Measurements from ENCODE around the gene HAVCR1.
"Not testable (repeated sequence)": the region's sequence is repeated elsewhere in the genome, so short reads cannot be mapped to it uniquely, and the experiment has no call there.

Gene HAVCR1

GRCh38 chr5:157033071-157033583 is 25.8 kb downstream of the HAVCR1 start:
- Histone ChIP-seq H3K4me3 (ENCODE audit: insufficient read length, low read depth) (no peak overlapping the region), H3K9ac (ENCODE audit: insufficient read length, low read depth) (no peak overlapping the region), H3K9me3 (ENCODE audit: insufficient read depth, low read length) (no peaks in the 10 kb centered on the region), H3K27me3 (ENCODE audit: insufficient read depth, insufficient read length) (no peaks in the 10 kb centered on the region), H3K36me3 (ENCODE audit: insufficient read depth, insufficient read length, low read length) (no peaks in the 10 kb centered on the region), H3K4me1 (ENCODE audit: insufficient read depth, insufficient read length) (no peaks in the 10 kb centered on the region)
- no peak for TF ChIP-seq ZNF274 (IDR thresholded peaks at IDR 0.05; ENCODE audit: low read depth, low read length)
- TF ChIP-seq YY1 (IDR thresholded peaks at IDR 0.05; ENCODE audit: insufficient read depth, insufficient read length) = no peak
- TF ChIP-seq SUZ12 (IDR thresholded peaks at IDR 0.05; ENCODE audit: extremely low read depth, insufficient read depth, insufficient read length) = no peak
- no peak for DNase-seq (ENCODE audit: low read depth, low spot score)

- Histone ChIP-seq H3K4me3 (ENCODE audit: insufficient read length, low read depth) (no peak overlapping the region), H3K9me3 (ENCODE audit: insufficient read depth, low read length) (no peaks in the 10 kb centered on the region), H3K4me1 (ENCODE audit: insufficient read depth, insufficient read length) (no peaks in the 10 kb centered on the region), H3K36me3 (ENCODE audit: insufficient read depth, insufficient read length, low read length) (no peaks in the 10 kb centered on the region), H3K27me3 (ENCODE audit: insufficient read depth, insufficient read length) (no peaks in the 10 kb centered on the region), H3K9ac (ENCODE audit: insufficient read length, low read depth) (no peak overlapping the region)
- TF ChIP-seq YY1 (IDR thresholded peaks at IDR 0.05; ENCODE audit: insufficient read depth, insufficient read length) (no peak), SUZ12 (IDR thresholded peaks at IDR 0.05; ENCODE audit: extremely low read depth, insufficient read depth, insufficient read length) (no peak), ZNF274 (IDR thresholded peaks at IDR 0.05; ENCODE audit: low read depth, low read length) (no peak)
- DNase-seq (ENCODE audit: low read depth, low spot score) = no peak
Measured at GRCh38 chr5:157030692-157031091, 28.2 kb downstream of the HAVCR1 start.

GRCh38 chr5:157029457-157029856 is 29.5 kb downstream of the HAVCR1 start:
- TF ChIP-seq SUZ12 (IDR thresholded peaks at IDR 0.05; ENCODE audit: extremely low read depth, insufficient read depth, insufficient read length) = no peak
- no peak for TF ChIP-seq YY1 (IDR thresholded peaks at IDR 0.05; ENCODE audit: insufficient read depth, insufficient read length)
- no peak for TF ChIP-seq ZNF274 (IDR thresholded peaks at IDR 0.05; ENCODE audit: low read depth, low read length)
- no peaks in the 10 kb centered on the region for H3K4me1 ChIP-seq (ENCODE audit: insufficient read depth, insufficient read length)
- no peak overlapping the region for H3K4me3 ChIP-seq (ENCODE audit: insufficient read length, low read depth)
- no peak for DNase-seq (ENCODE audit: low read depth, low spot score)
- H3K36me3 ChIP-seq (ENCODE audit: insufficient read depth, insufficient read length, low read length) = no peaks in the 10 kb centered on the region
- H3K9me3 ChIP-seq (ENCODE audit: insufficient read depth, low read length) = no peaks in the 10 kb centered on the region
- no peaks in the 10 kb centered on the region for H3K27me3 ChIP-seq (ENCODE audit: insufficient read depth, insufficient read length)
- no peak overlapping the region for H3K9ac ChIP-seq (ENCODE audit: insufficient read length, low read depth)

GRCh38 chr5:157027663-157028062 is 31.3 kb downstream of the HAVCR1 start:
- not testable (repeated sequence) for H3K4me1 ChIP-seq (ENCODE audit: insufficient read depth, insufficient read length); DNase-seq (ENCODE audit: low read depth, low spot score); H3K4me3 ChIP-seq (ENCODE audit: insufficient read length, low read depth); H3K36me3 ChIP-seq (ENCODE audit: insufficient read depth, insufficient read length, low read length); H3K9me3 ChIP-seq (ENCODE audit: insufficient read depth, low read length); H3K9ac ChIP-seq (ENCODE audit: insufficient read length, low read depth); H3K27me3 ChIP-seq (ENCODE audit: insufficient read depth, insufficient read length)

GRCh38 chr5:157026789-157027424 is 32.0 kb downstream of the HAVCR1 start:
- DNase-seq (ENCODE audit: low read depth, low spot score) = no peak
- Histone ChIP-seq H3K4me1 (ENCODE audit: insufficient read depth, insufficient read length) (no peaks in the 10 kb centered on the region), H3K27me3 (ENCODE audit: insufficient read depth, insufficient read length) (no peaks in the 10 kb centered on the region), H3K4me3 (ENCODE audit: insufficient read length, low read depth) (no peak overlapping the region), H3K36me3 (ENCODE audit: insufficient read depth, insufficient read length, low read length) (no peaks in the 10 kb centered on the region), H3K9me3 (ENCODE audit: insufficient read depth, low read length) (no peaks in the 10 kb centered on the region), H3K9ac (ENCODE audit: insufficient read length, low read depth) (no peak overlapping the region)
- TF ChIP-seq ZNF274 (IDR thresholded peaks at IDR 0.05; ENCODE audit: low read depth, low read length) (no peak), SUZ12 (IDR thresholded peaks at IDR 0.05; ENCODE audit: extremely low read depth, insufficient read depth, insufficient read length) (no peak), YY1 (IDR thresholded peaks at IDR 0.05; ENCODE audit: insufficient read depth, insufficient read length) (no peak)

- Histone ChIP-seq H3K4me3 (ENCODE audit: insufficient read length, low read depth) (no peak overlapping the region), H3K27me3 (ENCODE audit: insufficient read depth, insufficient read length) (no peaks in the 10 kb centered on the region), H3K36me3 (ENCODE audit: insufficient read depth, insufficient read length, low read length) (no peaks in the 10 kb centered on the region), H3K9ac (ENCODE audit: insufficient read length, low read depth) (no peak overlapping the region), H3K4me1 (ENCODE audit: insufficient read depth, insufficient read length) (no peaks in the 10 kb centered on the region), H3K9me3 (ENCODE audit: insufficient read depth, low read length) (no peaks in the 10 kb centered on the region)
- TF ChIP-seq YY1 (IDR thresholded peaks at IDR 0.05; ENCODE audit: insufficient read depth, insufficient read length) (no peak), ZNF274 (IDR thresholded peaks at IDR 0.05; ENCODE audit: low read depth, low read length) (no peak)
- DNase-seq (ENCODE audit: low read depth, low spot score) = no peak
Measured at GRCh38 chr5:157025093-157025698, 33.7 kb downstream of the HAVCR1 start.

- H3K9ac ChIP-seq (ENCODE audit: insufficient read length, low read depth) = no peak overlapping the region
- no peaks in the 10 kb centered on the region; the same call in 1 of the 2 replicates for H3K9me3 ChIP-seq (ENCODE audit: insufficient read depth, low read length)
- no peak for TF ChIP-seq YY1 (IDR thresholded peaks at IDR 0.05; ENCODE audit: insufficient read depth, insufficient read length)
- TF ChIP-seq SUZ12 (IDR thresholded peaks at IDR 0.05; ENCODE audit: extremely low read depth, insufficient read depth, insufficient read length) = no peak
- no peak overlapping the region for H3K4me3 ChIP-seq (ENCODE audit: insufficient read length, low read depth)
- no peaks in the 10 kb centered on the region for H3K27me3 ChIP-seq (ENCODE audit: insufficient read depth, insufficient read length)
- no peak for DNase-seq (ENCODE audit: low read depth, low spot score)
- no peaks in the 10 kb centered on the region for H3K4me1 ChIP-seq (ENCODE audit: insufficient read depth, insufficient read length)
- no peaks in the 10 kb centered on the region for H3K36me3 ChIP-seq (ENCODE audit: insufficient read depth, insufficient read length, low read length)
Measured at GRCh38 chr5:157024208-157024959, 34.5 kb downstream of the HAVCR1 start.

All from NT2/D1 (cell line).